ENCODE results near the gene PLPP1.
"Not testable (repeated sequence)": the region's sequence is repeated elsewhere in the genome, so short reads cannot be mapped to it uniquely, and the experiment has no call there.

The PLPP1 gene

GRCh38 chr5:55509796-55510522, 24.8 kb downstream of the PLPP1 start:
- no peaks in the 10 kb centered on the region for H3K4me1 ChIP-seq (ENCODE audit: control insufficient read depth, low read length)
- H3K9me3 ChIP-seq (ENCODE audit: control insufficient read depth, insufficient read depth, low read length): no peaks in the 10 kb centered on the region
- no peaks in the 10 kb centered on the region for H4K20me1 ChIP-seq (ENCODE audit: control insufficient read depth, insufficient read depth, low read depth, low read length)
- no peak overlapping the region for H3K4me2 ChIP-seq (ENCODE audit: low read length)
- no peak overlapping the region for H3K27ac ChIP-seq (ENCODE audit: low read depth, low read length)
- no peaks in the 10 kb centered on the region for H3K36me3 ChIP-seq (ENCODE audit: control insufficient read depth, low read length)
- TF ChIP-seq CTCF (IDR thresholded peaks at IDR 0.05; ENCODE audit: low read depth, low read length, poor library complexity, severe bottlenecking) (no peak), EZH2phosphoT487 (IDR thresholded peaks at IDR 0.05; ENCODE audit: borderline replicate concordance, low read length) (no peak)
- no peaks in the 10 kb centered on the region for H3F3A ChIP-seq (ENCODE audit: control insufficient read depth, insufficient read depth)
- H3K27me3 ChIP-seq (ENCODE audit: control insufficient read depth, low read length): no peaks in the 10 kb centered on the region
- no peaks in the 10 kb centered on the region for H3K79me2 ChIP-seq (ENCODE audit: control insufficient read depth, low read length)
- H3K9me2 ChIP-seq (replicated peaks; ENCODE audit: control insufficient read depth, low read length): no peaks in the 10 kb centered on the region
- no peak overlapping the region for H3K4me3 ChIP-seq (ENCODE audit: low read length)

- no peaks in the 10 kb centered on the region for H3K9me3 ChIP-seq (ENCODE audit: control insufficient read depth, insufficient read depth, low read length)
- no peaks in the 10 kb centered on the region for H4K20me1 ChIP-seq (ENCODE audit: control insufficient read depth, insufficient read depth, low read depth, low read length)
- no peaks in the 10 kb centered on the region for H3K36me3 ChIP-seq (ENCODE audit: control insufficient read depth, low read length)
- no peak overlapping the region for H3K4me3 ChIP-seq (ENCODE audit: low read length)
- no peaks in the 10 kb centered on the region for H3K79me2 ChIP-seq (ENCODE audit: control insufficient read depth, low read length)
- no peaks in the 10 kb centered on the region for H3K4me1 ChIP-seq (ENCODE audit: control insufficient read depth, low read length)
- no peaks in the 10 kb centered on the region for H3K9me2 ChIP-seq (replicated peaks; ENCODE audit: control insufficient read depth, low read length)
- no peak for TF ChIP-seq CTCF (IDR thresholded peaks at IDR 0.05; ENCODE audit: low read depth, low read length, poor library complexity, severe bottlenecking)
- TF ChIP-seq EZH2phosphoT487 (IDR thresholded peaks at IDR 0.05; ENCODE audit: borderline replicate concordance, low read length): no peak
- no peak overlapping the region for H3K27ac ChIP-seq (ENCODE audit: low read depth, low read length)
- no peaks in the 10 kb centered on the region for H3K27me3 ChIP-seq (ENCODE audit: control insufficient read depth, low read length)
- H3K4me2 ChIP-seq (ENCODE audit: low read length): no peak overlapping the region
- H3F3A ChIP-seq (ENCODE audit: control insufficient read depth, insufficient read depth): no peaks in the 10 kb centered on the region
These were observed 25.7 kb downstream of the PLPP1 start for GRCh38 chr5:55509097-55509496.

GRCh38 chr5:55507574-55507973, 27.2 kb downstream of the PLPP1 start:
- no peak for TF ChIP-seq CTCF (IDR thresholded peaks at IDR 0.05; ENCODE audit: low read depth, low read length, poor library complexity, severe bottlenecking)
- TF ChIP-seq EZH2phosphoT487 (IDR thresholded peaks at IDR 0.05; ENCODE audit: borderline replicate concordance, low read length): no peak
- H3K4me1 ChIP-seq (ENCODE audit: control insufficient read depth, low read length): peaks cover 7% of the 10 kb centered on the region

GRCh38 chr5:55505711-55506110, 29.1 kb downstream of the PLPP1 start:
- H4K20me1 ChIP-seq (ENCODE audit: control insufficient read depth, insufficient read depth, low read depth, low read length); H3K9me2 ChIP-seq (replicated peaks; ENCODE audit: control insufficient read depth, low read length); H3F3A ChIP-seq (ENCODE audit: control insufficient read depth, insufficient read depth); H3K4me2 ChIP-seq (ENCODE audit: low read length); H3K79me2 ChIP-seq (ENCODE audit: control insufficient read depth, low read length); H3K9me3 ChIP-seq (ENCODE audit: control insufficient read depth, insufficient read depth, low read length); H3K4me3 ChIP-seq (ENCODE audit: low read length); H3K36me3 ChIP-seq (ENCODE audit: control insufficient read depth, low read length); H3K27me3 ChIP-seq (ENCODE audit: control insufficient read depth, low read length); H3K4me1 ChIP-seq (ENCODE audit: control insufficient read depth, low read length); H3K27ac ChIP-seq (ENCODE audit: low read depth, low read length): not testable (repeated sequence)

More at GRCh38 chr5:55507574-55507973, 27.2 kb downstream of the PLPP1 start:
- no peak overlapping the region for H3K4me2 ChIP-seq (ENCODE audit: low read length)
- no peaks in the 10 kb centered on the region for H3K27me3 ChIP-seq (ENCODE audit: control insufficient read depth, low read length)
- H3K79me2 ChIP-seq (ENCODE audit: control insufficient read depth, low read length): no peaks in the 10 kb centered on the region
- H3K9me2 ChIP-seq (replicated peaks; ENCODE audit: control insufficient read depth, low read length): no peaks in the 10 kb centered on the region
- H4K20me1 ChIP-seq (ENCODE audit: control insufficient read depth, insufficient read depth, low read depth, low read length): no peaks in the 10 kb centered on the region
- no peaks in the 10 kb centered on the region for H3K9me3 ChIP-seq (ENCODE audit: control insufficient read depth, insufficient read depth, low read length)
- no peak overlapping the region for H3K27ac ChIP-seq (ENCODE audit: low read depth, low read length)
- no peak overlapping the region for H3K4me3 ChIP-seq (ENCODE audit: low read length)
- no peaks in the 10 kb centered on the region for H3F3A ChIP-seq (ENCODE audit: control insufficient read depth, insufficient read depth)
- H3K36me3 ChIP-seq (ENCODE audit: control insufficient read depth, low read length): no peaks in the 10 kb centered on the region

GRCh38 chr5:55503917-55504316, 30.8 kb downstream of the PLPP1 start:
- H3K9me3 ChIP-seq (ENCODE audit: control insufficient read depth, insufficient read depth, low read length); H3K27ac ChIP-seq (ENCODE audit: low read depth, low read length); H3K9me2 ChIP-seq (replicated peaks; ENCODE audit: control insufficient read depth, low read length); H3K27me3 ChIP-seq (ENCODE audit: control insufficient read depth, low read length); H3K79me2 ChIP-seq (ENCODE audit: control insufficient read depth, low read length); H4K20me1 ChIP-seq (ENCODE audit: control insufficient read depth, insufficient read depth, low read depth, low read length); H3K4me1 ChIP-seq (ENCODE audit: control insufficient read depth, low read length); H3K4me3 ChIP-seq (ENCODE audit: low read length); H3F3A ChIP-seq (ENCODE audit: control insufficient read depth, insufficient read depth); H3K4me2 ChIP-seq (ENCODE audit: low read length); H3K36me3 ChIP-seq (ENCODE audit: control insufficient read depth, low read length): not testable (repeated sequence)
